MM.1S (cell line): ENCODE measurements around the gene SCD.

ENCODE experiments used
- DNase-seq: peaks from one replicate; pipeline ENCODE4 v3.0.0-alpha.2; 2015
- H2AFZ ChIP-seq: fragments of 300-600 bp; sonication (generic); 2 replicates; pipeline ENCODE4 v1.6.0; 2016; ENCODE audit warnings: antibody characterized with exemption, low read length
- H3F3A ChIP-seq: fragments of 300-600 bp; sonication (generic); 2 replicates; pipeline ENCODE4 v1.6.1; 2016; ENCODE audit warnings: mild to moderate bottlenecking, antibody characterized with exemption, low read length, moderate library complexity, mixed read lengths; ENCODE audit not compliant: insufficient read depth
- H3K27ac ChIP-seq: fragments of 300-600 bp; sonication (generic); 2 replicates; pipeline ENCODE4 v1.5.1; 2016; ENCODE audit warnings: mild to moderate bottlenecking, low read length
- H3K27me3 ChIP-seq: fragments of 300-600 bp; sonication (generic); replicated peaks from 2 replicates; pipeline ENCODE4 v1.6.0; 2016; ENCODE audit warnings: low read length; ENCODE audit not compliant: insufficient read depth
- H3K36me3 ChIP-seq: fragments of 300-600 bp; sonication (generic); replicated peaks from 2 replicates; pipeline ENCODE4 v1.6.1; 2016; ENCODE audit warnings: mild to moderate bottlenecking, low read length, mixed read lengths; ENCODE audit not compliant: insufficient read depth
- H3K4me1 ChIP-seq: fragments of 300-600 bp; sonication (generic); 2 replicates; pipeline ENCODE4 v1.6.1; 2016; ENCODE audit warnings: low read length, mixed read lengths
- H3K4me2 ChIP-seq: fragments of 300-600 bp; sonication (generic); 2 replicates; pipeline ENCODE4 v1.6.0; 2016; ENCODE audit warnings: low read depth, low read length
- H3K4me3 ChIP-seq: fragments of 300-600 bp; sonication (generic); 2 replicates; pipeline ENCODE4 v1.5.1; 2016; ENCODE audit warnings: low read length, mixed read lengths
- H3K79me2 ChIP-seq: fragments of 300-600 bp; sonication (generic); 2 replicates; pipeline ENCODE4 v1.6.1; 2016; ENCODE audit warnings: mixed run types, low read length, mixed read lengths
- H3K9ac ChIP-seq: fragments of 300-600 bp; sonication (generic); 2 replicates; pipeline ENCODE4 v1.6.1; 2016; ENCODE audit warnings: low read length, mixed read lengths
- H3K9me2 ChIP-seq: fragments of 300-600 bp; sonication (generic); replicated peaks from 2 replicates; pipeline ENCODE4 v1.6.1; 2016; ENCODE audit warnings: mild to moderate bottlenecking, low read length, mixed read lengths; ENCODE audit not compliant: insufficient read depth
- H3K9me3 ChIP-seq: fragments of 300-600 bp; sonication (generic); replicated peaks from 2 replicates; pipeline ENCODE4 v1.6.1; 2016; ENCODE audit warnings: mild to moderate bottlenecking, low read length, mixed read lengths; ENCODE audit not compliant: insufficient read depth
- H4K20me1 ChIP-seq: fragments of 300-600 bp; sonication (generic); 2 replicates; pipeline ENCODE4 v1.6.1; 2016; ENCODE audit warnings: mild to moderate bottlenecking, low read length, moderate library complexity, mixed read lengths; ENCODE audit not compliant: insufficient read depth
- CTCF ChIP-seq: fragments of 300-600 bp; sonication (generic); IDR thresholded peaks from 2 replicates; pipeline ENCODE4 v1.5.1; 2016; ENCODE audit warnings: antibody characterized with exemption, low read length, mixed read lengths
- EZH2 ChIP-seq: fragments of 300-600 bp; sonication (generic); optimal IDR thresholded peaks from 2 replicates; pipeline ENCODE3; 2017; ENCODE audit warnings: low read depth, mild to moderate bottlenecking, antibody characterized with exemption, low read length, mixed read lengths
- EZH2phosphoT487 ChIP-seq: fragments of 300-600 bp; sonication (generic); IDR thresholded peaks from 2 replicates; pipeline ENCODE4 v1.6.1; 2018; ENCODE audit warnings: antibody characterized with exemption, low read length

Gene SCD

GRCh38 chr10:100333106-100333505 lies 13.9 kb upstream of the SCD start:
- Histone ChIP-seq H3K4me3 (no peak overlapping the region), H3F3A (no peaks in the 10 kb centered on the region), H4K20me1 (no peaks in the 10 kb centered on the region), H3K9me2 (no peaks in the 10 kb centered on the region), H3K9ac (no peak overlapping the region), H3K36me3 (no peaks in the 10 kb centered on the region), H3K9me3 (no peaks in the 10 kb centered on the region), H3K4me2 (no peak overlapping the region), H3K27ac (no peak overlapping the region), H2AFZ (no peak overlapping the region), H3K79me2 (no peaks in the 10 kb centered on the region), H3K27me3 (no peaks in the 10 kb centered on the region), H3K4me1 (peaks cover 2% of the 10 kb centered on the region; the same call in 1 of the 2 replicates)
- no peak for DNase-seq
- TF ChIP-seq EZH2phosphoT487 (no peak), CTCF (no peak), EZH2 (no peak)

GRCh38 chr10:100333661-100334440 lies 13.2 kb upstream of the SCD start:
- Histone ChIP-seq H3K9ac (no peak overlapping the region), H3K9me2 (no peaks in the 10 kb centered on the region), H3K27ac (no peak overlapping the region), H2AFZ (no peak overlapping the region), H3K79me2 (no peaks in the 10 kb centered on the region), H3K36me3 (no peaks in the 10 kb centered on the region), H3F3A (peaks cover 3% of the 10 kb centered on the region; the same call in 1 of the 2 replicates), H3K4me3 (no peak overlapping the region), H3K9me3 (no peaks in the 10 kb centered on the region), H3K4me1 (peaks cover 4% of the 10 kb centered on the region), H4K20me1 (no peaks in the 10 kb centered on the region), H3K4me2 (no peak overlapping the region), H3K27me3 (no peaks in the 10 kb centered on the region)
- no peak for TF ChIP-seq EZH2phosphoT487
- TF ChIP-seq EZH2, result no peak
- no peak for TF ChIP-seq CTCF
- no peak for DNase-seq

- Histone ChIP-seq H3K9ac (no peak overlapping the region), H3K27ac (no peak overlapping the region), H3K27me3 (no peaks in the 10 kb centered on the region), H3K9me3 (no peaks in the 10 kb centered on the region), H3K4me1 (peaks cover 13% of the 10 kb centered on the region), H4K20me1 (no peaks in the 10 kb centered on the region), H3K9me2 (no peaks in the 10 kb centered on the region), H3K4me3 (no peak overlapping the region), H3K36me3 (no peaks in the 10 kb centered on the region), H3F3A (peaks cover 12% of the 10 kb centered on the region; the same call in 1 of the 2 replicates), H2AFZ (no peak overlapping the region), H3K4me2 (no peak overlapping the region), H3K79me2 (no peaks in the 10 kb centered on the region)
- TF ChIP-seq EZH2phosphoT487, result no peak
- no peak for DNase-seq
Measured at GRCh38 chr10:100334762-100335161, 12.3 kb upstream of the SCD start.
